IPS-18c (cell line): Measurements from ENCODE around the gene EHBP1.
"Not testable (repeated sequence)": the region's sequence is repeated elsewhere in the genome, so short reads cannot be mapped to it uniquely, and the experiment has no call there.

Source experiments
- H3K4me3 ChIP-seq: 2 replicates; pipeline ENCODE4 v1.7.0; 2013; ENCODE audit warnings: low read depth, mild to moderate bottlenecking, low read length, moderate library complexity; ENCODE audit not compliant: insufficient read depth
- H3K9me3 ChIP-seq: one replicate; pipeline ENCODE4 v1.6.1; 2013; ENCODE audit warnings: mild to moderate bottlenecking, low read length, moderate library complexity; ENCODE audit not compliant: control insufficient read depth, insufficient read depth

The EHBP1 gene

DNA sequence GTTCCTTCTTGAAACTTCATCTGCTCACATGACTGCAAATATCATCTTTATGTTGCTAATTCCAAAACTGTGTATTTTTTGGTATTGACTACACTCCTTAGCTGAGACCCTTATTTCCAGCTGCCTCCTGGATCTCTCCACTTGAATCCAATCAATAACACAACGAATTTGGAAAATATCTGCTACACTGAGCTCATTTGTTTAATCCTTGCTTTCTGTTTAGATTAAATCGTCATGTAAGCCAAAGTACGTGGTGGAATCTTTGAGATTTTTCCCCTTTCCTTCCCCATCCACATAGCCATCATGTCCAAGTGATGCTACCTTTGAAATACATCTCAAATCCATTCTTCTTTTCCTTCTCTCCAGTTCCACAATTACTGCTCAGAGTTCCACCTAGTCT is 360.8 kb downstream of the EHBP1 start:
- H3K9me3 ChIP-seq, result no peaks in the 10 kb centered on the region
- H3K4me3 ChIP-seq, result no peak overlapping the region

DNA sequence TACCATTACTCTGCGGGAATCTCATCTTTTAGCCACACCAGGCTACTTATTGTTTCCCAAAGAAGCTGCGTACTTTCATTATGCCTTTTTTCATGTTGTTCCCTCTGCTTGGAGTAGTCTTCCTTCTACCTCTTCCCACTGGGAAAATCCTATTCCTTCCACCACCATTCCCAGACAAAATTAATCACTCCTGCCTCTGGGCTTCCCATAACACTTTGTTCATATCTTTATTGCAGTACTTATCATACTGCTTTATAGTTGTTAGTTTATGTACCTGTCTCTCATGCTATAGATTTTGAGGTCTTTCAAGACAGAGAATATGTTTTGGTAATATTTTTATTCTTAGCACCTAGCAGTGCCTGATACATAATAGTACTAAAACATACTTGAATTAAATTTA is 361.3 kb downstream of the EHBP1 start:
- H3K9me3 ChIP-seq, result no peaks in the 10 kb centered on the region
- no peak overlapping the region for H3K4me3 ChIP-seq

DNA sequence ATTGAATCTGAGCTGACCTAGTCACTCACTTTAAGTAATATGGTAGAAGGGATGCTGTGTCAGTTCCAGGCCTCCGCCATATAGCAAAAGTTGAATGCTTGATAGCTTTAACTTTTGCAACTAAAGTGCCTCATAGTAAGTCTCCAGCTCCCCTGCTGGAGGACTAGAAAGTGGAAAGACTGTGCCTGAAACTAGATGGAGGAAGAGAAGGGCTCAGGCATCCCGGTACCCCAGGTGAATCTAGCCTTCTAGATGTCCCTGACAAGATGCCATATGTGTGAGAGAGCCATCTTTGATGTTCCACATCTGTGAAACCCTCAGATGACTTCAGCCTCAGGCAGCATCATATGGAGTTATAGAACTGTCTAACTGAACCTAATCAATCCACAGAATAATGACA is 366.2 kb downstream of the EHBP1 start:
- Histone ChIP-seq H3K4me3 (no peak overlapping the region), H3K9me3 (no peaks in the 10 kb centered on the region)

DNA sequence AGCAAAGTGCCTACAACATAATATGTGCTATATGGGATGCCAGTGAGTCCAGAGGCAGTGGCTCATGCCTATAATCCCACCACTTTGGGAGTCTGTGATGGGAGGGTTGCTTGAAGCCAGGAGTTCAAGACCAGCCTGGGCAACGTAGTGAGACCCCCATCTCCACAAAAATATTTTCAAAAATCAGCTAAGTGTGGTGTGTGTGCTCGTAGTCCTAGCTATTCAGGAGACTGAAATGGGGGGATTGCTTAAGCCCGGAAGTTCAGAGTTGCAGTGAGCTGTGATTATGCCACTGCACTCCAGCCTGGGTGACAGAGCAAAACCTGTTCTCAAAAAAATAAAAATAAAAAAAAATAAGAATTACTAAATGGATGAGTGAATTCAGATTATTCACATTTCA is 368.5 kb downstream of the EHBP1 start:
- H3K4me3 ChIP-seq, result no peak overlapping the region
- H3K9me3 ChIP-seq, result no peaks in the 10 kb centered on the region

DNA sequence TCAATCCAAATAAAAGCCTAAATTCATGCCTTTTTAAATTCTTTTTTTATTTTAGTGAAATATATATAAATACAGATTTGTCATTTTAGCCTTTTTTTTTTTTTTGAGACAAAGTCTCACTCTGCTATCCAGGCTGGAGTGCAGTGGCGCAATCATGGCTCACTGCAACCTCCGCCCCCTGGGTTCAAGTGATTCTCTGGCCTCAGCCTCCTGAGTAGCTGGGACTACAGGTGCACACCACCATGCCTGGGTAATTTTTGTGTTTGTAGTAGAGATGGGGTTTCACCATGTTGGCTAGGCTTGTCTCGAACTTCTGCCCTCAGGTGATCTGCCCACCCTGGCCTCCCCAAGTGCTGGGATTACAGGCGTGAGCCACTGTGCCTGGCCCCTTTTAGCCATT is 368.9 kb downstream of the EHBP1 start:
- not testable (repeated sequence) for H3K9me3 ChIP-seq, H3K4me3 ChIP-seq

DNA sequence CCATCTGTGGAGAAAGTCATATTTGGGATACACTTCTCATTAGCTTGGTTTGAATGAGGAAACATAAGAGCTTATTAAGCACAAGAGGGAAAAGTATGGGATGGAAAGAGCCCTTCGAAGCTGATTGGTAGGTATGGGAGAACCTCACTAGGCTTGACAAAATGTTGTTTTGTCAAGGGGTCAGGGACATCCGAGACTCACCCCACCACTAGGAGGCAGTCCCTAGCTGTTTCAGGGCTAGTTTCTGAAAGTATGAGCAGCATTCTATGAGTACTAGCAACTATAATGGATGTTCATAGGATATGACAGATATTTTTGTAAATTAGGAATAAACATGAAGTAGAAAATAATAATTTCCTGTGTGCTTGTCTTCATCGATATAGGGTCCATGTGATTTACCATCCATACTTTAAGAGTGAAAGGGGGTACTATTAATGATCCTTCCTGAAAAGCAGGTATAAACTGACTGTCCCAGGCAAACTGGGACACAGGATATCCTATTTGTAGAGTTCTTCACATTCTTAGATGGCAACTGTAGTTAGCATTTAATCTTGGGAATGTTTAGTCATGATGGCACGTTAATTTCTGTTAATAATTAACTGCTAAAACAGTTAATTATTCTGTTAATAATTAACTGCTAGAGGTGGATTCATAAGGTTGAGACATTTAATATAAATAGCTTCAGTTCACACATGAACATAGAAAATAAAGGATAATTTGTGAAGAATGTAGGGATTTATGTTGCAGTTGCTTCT is 373.5 kb downstream of the EHBP1 start:
- no peaks in the 10 kb centered on the region for H3K9me3 ChIP-seq
- H3K4me3 ChIP-seq, result no peak overlapping the region

DNA sequence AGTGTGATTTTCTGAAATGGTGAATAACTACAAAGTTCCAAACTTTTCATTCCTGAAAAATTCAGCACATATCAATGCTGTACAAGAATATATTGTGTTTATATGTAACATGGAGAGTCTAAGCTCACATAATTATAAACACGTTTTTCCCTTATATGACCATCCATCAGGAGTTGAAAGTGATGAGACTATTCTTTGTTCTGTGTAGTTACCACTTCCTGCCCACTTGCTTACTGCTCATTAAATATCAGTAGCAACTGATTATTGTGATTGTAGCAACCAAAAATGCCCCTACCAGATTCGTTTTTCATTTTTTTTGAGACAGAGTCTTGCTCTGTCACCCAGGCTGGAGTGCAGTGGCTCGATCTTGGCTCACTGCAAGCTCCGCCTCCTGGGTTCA is 375.9 kb downstream of the EHBP1 start:
- H3K4me3 ChIP-seq, result no peak overlapping the region
- no peaks in the 10 kb centered on the region for H3K9me3 ChIP-seq

DNA sequence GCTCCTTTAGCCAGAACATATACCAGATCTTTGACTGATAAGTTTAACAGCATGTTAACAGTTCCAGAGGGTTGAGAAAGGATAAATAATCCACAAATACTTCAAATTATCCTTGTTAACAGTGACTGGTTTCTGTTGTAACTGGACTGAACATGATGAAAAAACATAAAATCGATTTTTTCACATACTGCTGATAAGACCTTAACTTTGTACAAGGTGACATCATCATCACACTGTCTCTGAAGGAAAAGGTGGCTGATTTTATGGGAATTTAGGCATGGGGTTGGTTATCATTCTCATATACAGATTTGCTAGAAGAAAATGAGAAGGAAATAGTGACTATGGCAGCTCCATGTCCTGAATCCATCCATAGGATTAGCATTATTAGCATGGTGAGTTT is 381.2 kb downstream of the EHBP1 start:
- no peak overlapping the region for H3K4me3 ChIP-seq
- no peaks in the 10 kb centered on the region for H3K9me3 ChIP-seq

DNA sequence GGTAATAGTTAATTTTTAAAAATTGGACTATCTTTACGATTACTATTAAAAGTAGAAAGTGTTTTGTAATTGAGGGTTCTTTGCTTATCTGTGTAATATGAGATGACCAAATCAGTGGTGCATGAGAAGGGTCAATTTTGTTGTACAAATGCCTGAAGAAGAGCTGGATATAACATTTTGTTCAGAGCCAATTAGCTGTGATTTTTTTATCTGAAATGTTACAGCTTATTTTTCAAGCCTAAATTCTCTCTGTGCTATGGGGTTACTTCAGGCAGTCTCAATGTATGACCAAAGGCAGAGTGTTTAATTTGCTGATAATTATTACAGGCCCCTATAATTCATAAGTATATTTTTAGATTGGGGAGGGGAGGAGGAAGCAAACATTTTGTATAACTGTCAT is 386.9 kb downstream of the EHBP1 start:
- no peak overlapping the region for H3K4me3 ChIP-seq
- H3K9me3 ChIP-seq, result no peaks in the 10 kb centered on the region

DNA sequence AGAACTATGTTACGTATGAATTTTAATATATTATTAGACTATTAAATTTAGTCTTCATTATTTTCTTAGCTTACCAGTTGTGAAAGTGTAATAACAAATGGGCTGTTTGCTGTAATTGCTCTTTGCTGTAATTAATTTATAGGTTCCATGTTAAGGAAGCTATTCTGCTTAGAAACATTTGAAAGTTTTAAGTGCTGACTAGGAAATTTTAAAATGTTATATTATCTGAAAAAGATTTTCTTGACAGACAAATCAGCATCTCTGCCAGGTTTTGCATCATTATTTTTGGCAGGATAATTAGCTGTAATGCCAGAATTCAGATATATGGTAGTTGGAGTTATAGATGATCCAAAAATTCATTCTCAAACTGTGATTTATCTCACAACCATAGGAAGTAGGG is 387.3 kb downstream of the EHBP1 start:
- Histone ChIP-seq H3K9me3 (no peaks in the 10 kb centered on the region), H3K4me3 (no peak overlapping the region)

DNA sequence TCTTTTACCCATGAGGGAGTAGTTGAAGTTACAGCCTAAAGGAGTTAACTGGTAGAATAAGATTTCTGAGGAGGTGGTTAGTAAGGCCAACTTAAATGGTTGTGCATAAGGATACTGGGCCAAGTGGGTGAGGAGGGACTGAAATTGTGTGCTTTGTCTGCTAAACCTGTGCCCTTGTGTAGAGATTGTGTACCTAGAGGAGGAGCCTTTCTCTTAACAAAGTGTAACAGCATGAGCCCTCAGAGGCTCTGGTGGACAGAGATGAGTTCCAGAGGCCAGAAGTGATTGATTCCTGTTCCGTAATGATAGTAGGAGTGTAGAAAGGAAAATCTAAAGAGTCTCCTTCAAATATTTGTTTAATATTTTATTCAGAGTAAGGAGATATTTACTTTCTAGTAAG is 388.0 kb downstream of the EHBP1 start:
- no peaks in the 10 kb centered on the region for H3K9me3 ChIP-seq

More for the DNA sequence above, 388.0 kb downstream of the EHBP1 start:
- no peak overlapping the region for H3K4me3 ChIP-seq
